DND-41 (cell line): ENCODE measurements around the gene PCNX1.

Experiments used
- CTCF ChIP-seq: IDR thresholded peaks from 2 replicates; pipeline ENCODE4 v1.5.1; 2012; ENCODE audit warnings: borderline replicate concordance, low read length, moderate library complexity, mild to moderate bottlenecking; ENCODE audit not compliant: poor library complexity, severe bottlenecking; ENCODE audit errors: extremely low read depth
- EZH2 ChIP-seq: IDR thresholded peaks from 3 replicates; pipeline ENCODE4 v1.6.1; 2012; ENCODE audit warnings: borderline replicate concordance, low read depth, mild to moderate bottlenecking, moderate library complexity, low read length, inconsistent platforms; ENCODE audit not compliant: severe bottlenecking

GRCh38 chr14:71135911-71136310 is 228.7 kb downstream of the PCNX1 start:
- TF ChIP-seq CTCF (no peak), EZH2 (no peak)
